Renal cortical epithelial cell (primary cell): ENCODE results near the gene NCAPG2. TPM values are rescaled to one million over a fixed set of nuclear protein-coding genes. Genes with fewer than 3 reads are reported as not detected.

Experiments
- total RNA-seq: library from RNA; depleted of rRNA; stranded (reverse); fragments of >200 nt; gene quantifications from 2 replicates; pipeline ENCODE4 v1.2.3, GENCODE V29; 2014

Gene NCAPG2
- total RNA-seq, 1 donor from 2014 or later, result 6.1 TPM

Other genes with a start within 250 kb of the NCAPG2 start
- gene PTPRN2, start 117.0 kb downstream of the NCAPG2 start, total RNA-seq, result 0.35 and 1.2 TPM in 2 replicates
- 134 and 226 TPM in 2 replicates for gene ESYT2, start 124.7 kb upstream of the NCAPG2 start, total RNA-seq
- 4.2 and 17.5 TPM in 2 replicates for gene DYNC2I1, start 151.8 kb upstream of the NCAPG2 start, total RNA-seq